T-helper 1 cell treated with Interleukin-12 subunit alpha and Interleukin-12 subunit beta and Interleukin-4 antibody, amounts not matched to agents 30 ng/mL and 1 ng/mL, for 36 hours (primary cell): ENCODE measurements around the gene CFAP53. TPM values are rescaled to one million over a fixed set of nuclear protein-coding genes. Genes with fewer than 3 reads are reported as not detected.
"Not testable (repeated sequence)": the region's sequence is repeated elsewhere in the genome, so short reads cannot be mapped to it uniquely, and the experiment has no call there.

ENCODE experiments used
- intact Hi-C: fragments of 100-400 bp; cut with micrococcal nuclease; formaldehyde crosslinking; loops from one replicate; pipeline ENCODE4 v1.15.1; 2024
- total RNA-seq: library from RNA; stranded (reverse); gene quantifications from 2 replicates; pipeline ENCODE4 v1.2.3, GENCODE V29; 2022

CFAP53 gene
- total RNA-seq, 1 donor from 2014 or later, result 0.44 TPM

DNA sequence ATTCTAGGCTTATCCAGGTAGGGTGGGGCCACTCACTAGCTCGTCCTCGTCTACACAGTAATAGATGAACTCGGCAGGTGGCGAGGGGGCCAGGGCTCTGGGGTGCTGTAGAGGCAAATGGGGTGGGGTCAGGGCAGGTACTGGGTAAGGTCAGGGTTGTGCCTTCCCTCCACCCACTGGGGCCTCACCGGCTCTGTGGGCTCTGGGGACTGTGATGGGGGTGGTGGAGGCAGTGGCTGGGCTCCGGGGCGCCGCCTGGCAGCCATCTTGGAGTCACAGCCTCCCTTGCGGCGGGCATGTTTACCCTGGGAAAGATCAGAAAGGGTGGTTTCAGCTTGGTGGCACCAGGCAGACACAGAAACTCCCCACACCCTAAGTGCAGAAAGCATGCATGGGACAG is 8.6 kb upstream of the CFAP53 start:
- intact Hi-C loops, result no loop called here

- intact Hi-C loops, result no loop called here
Measured at GRCh38 chr18:50274044-50274442, 7.7 kb upstream of the CFAP53 start.

DNA sequence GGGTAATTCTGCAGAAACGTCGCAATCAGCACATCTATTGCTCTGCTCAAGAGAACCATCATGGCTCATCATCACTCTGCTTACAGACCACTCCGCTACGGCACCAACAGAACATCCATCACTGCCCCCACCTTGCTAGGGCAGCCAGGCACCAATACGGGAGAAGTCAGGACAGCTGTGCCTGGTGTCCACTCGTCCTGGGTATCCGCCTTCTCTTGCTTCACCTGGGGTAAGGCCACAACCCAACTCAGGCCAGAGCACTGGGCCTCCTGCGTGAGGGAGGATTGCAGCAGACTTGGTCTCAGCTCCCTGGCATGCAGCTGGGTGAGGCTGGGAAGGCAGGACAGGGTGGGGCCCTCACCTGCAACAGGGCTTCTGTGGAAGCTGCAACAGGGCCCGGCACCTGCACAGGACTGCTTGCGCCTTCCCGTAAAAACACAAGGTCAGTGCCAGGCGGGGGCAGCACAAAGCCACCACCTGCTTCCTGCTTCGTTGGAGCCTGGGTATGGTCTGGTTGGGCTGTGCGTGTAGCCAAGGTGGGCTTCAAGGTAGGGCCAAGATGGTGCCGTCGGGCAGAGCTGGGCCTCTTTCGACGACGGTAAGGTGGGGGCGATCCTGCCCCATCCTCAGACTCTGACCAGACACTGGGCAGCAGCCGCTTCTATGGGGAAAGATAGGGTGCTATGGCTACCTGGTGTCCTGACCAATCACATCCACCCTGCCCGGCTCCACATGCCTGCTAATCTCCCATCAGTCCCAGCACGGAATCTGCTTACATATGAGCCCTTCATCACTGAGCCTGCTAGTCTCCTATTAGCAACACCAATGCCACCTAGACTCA is 7.1 kb upstream of the CFAP53 start:
- intact Hi-C loops, result no loop called here

- intact Hi-C loops, result no loop called here
Measured at GRCh38 chr18:50272568-50272967, 6.3 kb upstream of the CFAP53 start.

DNA sequence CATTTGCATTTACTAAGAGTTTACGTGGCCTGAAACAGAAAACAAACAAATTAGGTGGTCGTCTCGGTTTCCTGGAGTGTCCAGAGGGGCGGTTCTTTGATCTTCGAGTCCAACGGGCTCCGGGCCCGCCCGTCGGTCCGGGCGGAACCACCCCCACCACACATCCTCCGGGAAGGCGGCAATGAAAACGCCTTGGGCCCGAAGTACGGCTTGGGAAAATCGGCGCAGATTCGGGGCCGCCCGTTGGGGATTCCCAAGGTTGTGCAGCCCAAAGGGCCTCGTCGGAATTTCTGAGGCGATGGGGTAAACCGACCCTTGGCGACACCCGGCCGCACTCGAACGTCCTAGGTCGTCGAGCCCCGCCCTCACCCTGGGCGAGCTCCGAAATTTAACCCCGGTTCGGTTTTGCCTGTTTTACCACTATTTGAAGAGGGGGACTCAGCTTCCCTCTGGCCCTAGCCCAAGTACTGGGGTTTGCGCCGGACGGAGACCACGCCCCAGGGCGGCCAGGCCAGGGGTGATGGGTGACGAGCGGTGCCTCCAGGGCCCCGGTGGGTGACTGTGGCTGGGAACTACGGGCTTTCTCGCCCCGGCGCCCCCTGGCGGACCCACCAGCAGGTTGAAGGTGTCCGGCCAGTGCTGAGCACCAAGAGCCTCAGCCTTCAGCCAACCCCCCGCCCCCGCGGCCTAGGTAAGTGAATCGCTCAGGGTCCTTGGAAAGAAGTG is 1.9 kb upstream of the CFAP53 start:
- intact Hi-C loops, result loop anchor here (1.0 to 5.0 kb wide), 7 partner anchors 49 to 1726 kb away; partner anchors contain the start of genes LIPG and RPL17

DNA sequence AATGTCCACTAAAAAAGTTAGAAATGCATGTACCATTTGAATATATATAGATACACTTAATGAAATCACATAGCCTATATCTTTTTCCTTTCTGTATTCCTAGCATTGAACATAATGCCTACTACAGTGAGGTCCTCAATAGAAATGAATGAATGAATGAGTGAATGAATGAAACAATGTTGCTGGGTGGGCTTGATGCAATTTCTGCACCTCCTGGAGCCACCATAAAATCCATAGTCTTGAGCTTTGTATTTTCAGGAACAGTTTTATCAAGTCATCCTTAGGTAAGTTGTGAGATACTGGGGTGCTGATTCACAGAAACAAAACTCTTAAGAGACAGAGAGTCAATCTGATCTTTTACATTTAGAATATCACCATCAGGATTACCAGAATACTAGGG is 3.3 kb downstream of the CFAP53 start:
- intact Hi-C loops, result no loop called here

- intact Hi-C loops, result no loop called here
Measured at GRCh38 chr18:50250935-50251334, 15.4 kb downstream of the CFAP53 start.

- intact Hi-C loops, result no loop called here
Measured at GRCh38 chr18:50249576-50249975, 16.7 kb downstream of the CFAP53 start.

DNA sequence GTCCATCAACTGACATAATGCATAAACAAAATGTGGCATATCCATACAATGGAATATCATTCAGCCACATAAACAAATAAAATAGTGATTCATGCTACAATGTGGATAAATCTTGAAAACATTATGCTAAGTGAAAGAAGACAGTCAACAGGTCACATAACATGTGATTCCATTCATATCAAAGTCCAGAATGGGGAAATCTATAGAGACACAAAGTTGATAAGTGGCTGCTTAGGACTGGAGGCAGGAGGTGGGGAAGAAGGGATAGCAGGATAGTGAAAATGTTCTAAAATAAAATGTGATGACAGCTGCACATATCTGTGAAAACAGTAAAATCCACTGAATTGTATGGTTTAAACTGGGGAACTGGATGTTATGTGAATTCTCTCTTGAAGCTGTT is 18.7 kb downstream of the CFAP53 start:
- intact Hi-C loops, result no loop called here

- intact Hi-C loops, result not testable (repeated sequence)
Measured at GRCh38 chr18:50241768-50242167, 24.5 kb downstream of the CFAP53 start.

- intact Hi-C loops, result no loop called here
Measured at GRCh38 chr18:50240080-50240563, 26.2 kb downstream of the CFAP53 start.

DNA sequence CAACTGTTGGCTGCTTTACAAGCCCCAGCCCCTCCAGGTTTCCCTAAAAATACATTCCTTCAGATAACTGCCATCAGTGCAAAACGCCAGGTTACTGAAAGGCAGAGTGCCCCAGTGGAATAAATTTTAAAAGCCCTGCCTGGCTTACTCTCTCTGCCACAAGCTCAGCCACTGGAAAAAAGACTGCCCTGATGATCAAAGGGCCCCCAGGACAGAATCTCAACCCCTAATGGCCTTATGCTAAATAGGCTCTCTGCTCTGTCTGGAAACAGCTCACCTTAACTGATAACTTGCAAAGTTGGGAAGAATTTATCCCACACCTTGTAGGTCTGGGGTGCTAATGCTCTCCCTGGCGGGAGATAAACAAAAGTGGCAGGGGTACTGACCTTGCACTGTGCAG is 33.9 kb downstream of the CFAP53 start:
- intact Hi-C loops, result no loop called here

- intact Hi-C loops, result no loop called here
Measured at GRCh38 chr18:50231621-50232020, 34.7 kb downstream of the CFAP53 start.

GRCh38 chr18:50220249-50220648 is 46.0 kb downstream of the CFAP53 start:
- intact Hi-C loops, result not testable (repeated sequence)

- intact Hi-C loops, result loop anchor here (1.0 kb wide), 2 partner anchors 50 to 211 kb away; no protein-coding TSS in a partner anchor
Measured at GRCh38 chr18:50218432-50219197, 47.7 kb downstream of the CFAP53 start.

- intact Hi-C loops, result no loop called here
Measured at GRCh38 chr18:50209311-50209710, 57.0 kb downstream of the CFAP53 start.

- intact Hi-C loops, result no loop called here
Measured at GRCh38 chr18:50207722-50208121, 58.6 kb downstream of the CFAP53 start.

GRCh38 chr18:50203801-50204604 is 62.3 kb downstream of the CFAP53 start:
- intact Hi-C loops, result loop anchor here (5.0 kb wide), 1 partner anchor 692 kb away; no protein-coding TSS in a partner anchor

DNA sequence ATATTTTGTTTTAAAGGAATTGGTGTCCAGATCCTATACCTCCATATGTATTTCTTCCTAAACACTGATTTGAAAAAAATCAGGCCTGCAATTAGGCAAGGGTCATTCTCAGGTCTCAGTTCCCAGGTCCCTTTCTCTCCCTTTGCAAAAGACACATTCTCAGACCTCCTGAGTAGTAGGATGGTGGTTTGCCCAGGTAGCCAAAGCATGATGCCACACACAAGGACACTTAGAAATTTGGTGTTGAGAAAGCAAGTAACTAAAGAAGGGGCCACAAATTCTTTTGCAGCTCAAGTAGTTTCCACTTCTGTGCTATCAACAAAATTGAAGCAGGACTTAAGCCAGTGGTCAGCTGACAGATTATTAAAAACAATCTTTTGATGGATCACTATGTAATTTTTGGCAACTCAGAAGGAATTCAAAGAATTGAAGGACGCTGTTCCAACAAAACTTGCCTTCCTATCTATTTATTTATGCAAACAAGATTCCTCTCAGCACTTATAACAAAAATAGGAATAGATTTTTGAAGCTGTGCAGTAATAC is 64.7 kb downstream of the CFAP53 start:
- intact Hi-C loops, result loop anchor here (5.0 kb wide), 1 partner anchor 689 kb away; no protein-coding TSS in a partner anchor

DNA sequence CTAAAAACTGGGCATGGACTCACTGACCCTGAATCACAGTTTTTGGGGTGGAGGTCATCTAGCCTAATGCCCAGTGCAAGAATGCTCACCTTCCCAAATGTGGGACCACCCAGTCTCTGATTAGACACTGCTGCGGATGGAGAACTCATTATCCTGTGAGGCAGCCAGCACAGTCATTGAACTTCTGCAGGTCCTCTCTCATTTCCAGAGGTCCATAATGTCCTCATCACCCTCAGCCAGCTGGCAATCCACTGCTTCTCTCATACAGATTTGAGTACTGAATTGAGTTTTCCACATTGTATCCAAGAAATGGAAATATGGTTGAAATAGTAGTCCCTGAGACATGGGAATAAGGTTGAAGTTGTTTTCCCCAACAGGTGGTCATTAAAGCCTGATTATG is 66.4 kb downstream of the CFAP53 start:
- intact Hi-C loops, result loop anchor here (5.0 to 10.0 kb wide), 2 partner anchors 688 to 705 kb away; partner anchors contain the start of gene RPL17
